GM12878 (cell line): ENCODE measurements around the gene M1AP. TPM values are rescaled to one million over a fixed set of nuclear protein-coding genes. Genes with fewer than 3 reads are reported as not detected.
A peak's percentile ranks its signal among the peaks of the same experiment; 100 is the strongest.

Experiments used
- ATAC-seq: fragments of 200-7000 bp; cut with Tn5 transposase; 3 replicates; pipeline ENCODE4 v1.9.1; 2020; ENCODE audit warnings: mild to moderate bottlenecking, moderate library complexity
- BruUV-seq: library from RNA; stranded (reverse); fragments of 400-500 nt; replicated peaks from 2 replicates; lab custom pipeline; 2021; lab: Mats Ljungman, UMichigan
- CTCF ChIA-PET: fragments of 300-600 bp; sonication (Branson Sonifier 250); formaldehyde crosslinking; extraction: SDS; loops from one replicate; lab custom pipeline; 2021; ENCODE audit warnings: inconsistent platforms; lab: Yijun Ruan, JAX
- POLR2A ChIA-PET: fragments of 350-600 bp; formaldehyde crosslinking; extraction: SDS; loops from one replicate; lab custom pipeline; 2021; ENCODE audit warnings: inconsistent platforms; lab: Charles Lee
- RAD21 ChIA-PET: fragments of 300-600 bp; sonication (Branson Sonifier 250); formaldehyde crosslinking; loops from one replicate; lab custom pipeline; 2023; ENCODE audit warnings: antibody characterized with exemption; ENCODE audit not compliant: unreplicated experiment; lab: Charles Lee
- SMC1A ChIA-PET: fragments of 300-600 bp; sonication (Branson Sonifier 250); formaldehyde crosslinking; loops from one replicate; lab custom pipeline; 2023; ENCODE audit not compliant: unreplicated experiment, uncharacterized antibody; lab: Charles Lee
- DNase-seq: peaks from one replicate; pipeline ENCODE4 v3.0.0-alpha.2; 2011; ENCODE audit warnings: low read depth, low spot score
- FAIRE-seq: peaks from 3 replicates; lab custom pipeline; 2011; peaks lifted over from hg19 to GRCh38; lab: Jason Lieb, UNC
- H2AFZ ChIP-seq: 2 replicates; pipeline ENCODE4 v1.6.0; 2011; ENCODE audit warnings: low read depth, low read length, control low read depth; ENCODE audit not compliant: control insufficient read depth
- H3K27ac ChIP-seq: 2 replicates; pipeline ENCODE4 v1.5.1; 2011; ENCODE audit warnings: control low read depth; ENCODE audit not compliant: control insufficient read depth, insufficient read depth
- H3K27me3 ChIP-seq, 2 experiments: replicated peaks in 1 of 2; 2 replicates each; pipeline versions ENCODE4 v1.6.0 to v1.6.1; 2011; ENCODE audit warnings: low read length in 1 of 2; ENCODE audit not compliant: control insufficient read depth in 2 of 2, insufficient read depth in 2 of 2
- H3K36me3 ChIP-seq, 2 experiments: 2 replicates each; pipeline ENCODE4 v1.5.1; 2011; ENCODE audit warnings: low read length in 1 of 2; ENCODE audit not compliant: control insufficient read depth in 2 of 2, insufficient read depth in 2 of 2
- H3K4me1 ChIP-seq: 2 replicates; pipeline ENCODE4 v1.6.1; 2011; ENCODE audit warnings: mild to moderate bottlenecking, low read length, moderate library complexity, mixed read lengths; ENCODE audit not compliant: control insufficient read depth, insufficient read depth
- H3K4me2 ChIP-seq: 2 replicates; pipeline ENCODE4 v1.6.0; 2011; ENCODE audit warnings: control low read depth; ENCODE audit not compliant: control insufficient read depth, insufficient read depth
- H3K4me3 ChIP-seq: fragments of 200-600 bp; sonication (generic); 2 replicates; pipeline ENCODE4 v1.5.1; 2016
- H3K79me2 ChIP-seq: 2 replicates; pipeline ENCODE4 v1.6.0; 2011; ENCODE audit warnings: low read length; ENCODE audit not compliant: control insufficient read depth, insufficient read depth
- H3K9ac ChIP-seq: 2 replicates; pipeline ENCODE4 v1.8.0; 2011; ENCODE audit warnings: low read length, control low read depth, mixed read lengths; ENCODE audit not compliant: control insufficient read depth, insufficient read depth
- H3K9me3 ChIP-seq: replicated peaks from 3 replicates; pipeline ENCODE4 v1.5.1; 2011; ENCODE audit warnings: mild to moderate bottlenecking, low read length; ENCODE audit not compliant: control insufficient read depth, insufficient read depth
- H4K20me1 ChIP-seq: 2 replicates; pipeline ENCODE4 v1.6.0; 2011; ENCODE audit not compliant: control insufficient read depth, insufficient read depth
- BCLAF1 ChIP-seq: fragments of 450-650 bp; IDR thresholded peaks from 2 replicates; pipeline ENCODE4 v1.6.1; 2017; ENCODE audit warnings: antibody characterized with exemption, mild to moderate bottlenecking, moderate library complexity
- CHD4 ChIP-seq: fragments of 200-600 bp; sonication (generic); IDR thresholded peaks from 2 replicates; pipeline ENCODE4 v1.6.1; 2016; ENCODE audit warnings: mild to moderate bottlenecking
- GATAD2B ChIP-seq: fragments of 450-650 bp; conservative IDR thresholded peaks from 2 replicates; pipeline ENCODE4 v1.6.1; 2017; ENCODE audit warnings: low read depth, mild to moderate bottlenecking, moderate library complexity
- IKZF1 ChIP-seq: fragments of 450-650 bp; conservative IDR thresholded peaks from 2 replicates; pipeline ENCODE4 v1.6.1; 2017; ENCODE audit warnings: antibody characterized with exemption, mild to moderate bottlenecking
- IRF3 ChIP-seq: fragments of 450-650 bp; IDR thresholded peaks from 2 replicates; pipeline ENCODE4 v1.6.1; 2014; ENCODE audit warnings: mild to moderate bottlenecking
- IRF4 ChIP-seq: IDR thresholded peaks from 2 replicates; pipeline ENCODE4 v1.6.1; 2011; ENCODE audit warnings: low read depth, low read length
- LARP7 ChIP-seq: fragments of 450-650 bp; IDR thresholded peaks from 2 replicates; pipeline ENCODE4 v1.6.1; 2017; ENCODE audit warnings: mild to moderate bottlenecking
- NKRF ChIP-seq: fragments of 450-650 bp; conservative IDR thresholded peaks from 2 replicates; pipeline ENCODE4 v1.6.1; 2017; ENCODE audit warnings: mild to moderate bottlenecking, moderate library complexity
- NRF1 ChIP-seq: conservative IDR thresholded peaks from 2 replicates; pipeline ENCODE4 v1.6.1; 2011; ENCODE audit warnings: mild to moderate bottlenecking, low read depth, low read length, improper control_type of control experiment
- RBBP5 ChIP-seq: fragments of 200-600 bp; sonication (generic); conservative IDR thresholded peaks from 2 replicates; pipeline ENCODE4 v1.6.1; 2016
- SP1 ChIP-seq: IDR thresholded peaks from one replicate; pipeline ENCODE4 v1.6.1; 2011; ENCODE audit warnings: low read depth, low read length
- ZNF592 ChIP-seq: fragments of 450-650 bp; IDR thresholded peaks from 2 replicates; pipeline ENCODE4 v1.6.1; 2017; ENCODE audit warnings: mild to moderate bottlenecking, moderate library complexity
- WGBS: methylation state at CpG from one replicate; pipeline ENCODE4 v1.1.6; 2016; ENCODE audit warnings: low lambda C conversion rate; ENCODE audit not compliant: insufficient replicate concordance, insufficient coverage; ENCODE audit errors: missing lambda C conversion rate; 5-methylcytosine and 5-hydroxymethylcytosine counted together
- in situ Hi-C: fragments of 300-500 bp; cut with MboI; formaldehyde crosslinking; loops from 9 replicates; pipeline ENCODE4 v1.14.3; 2018; ENCODE audit warnings: mixed read lengths
- intact Hi-C: fragments of 100-400 bp; cut with micrococcal nuclease; formaldehyde crosslinking; loops from one replicate; pipeline ENCODE4 v1.14.2; 2022; ENCODE audit not compliant: unreplicated experiment
- polyA plus RNA-seq, 11 experiments: library from polyadenylated mRNA; depleted of rRNA in 4 of 11; unstranded in 6 of 11; stranded (reverse) in 5 of 11; fragments of >200 nt; fragmentation: Nextera tagmentation in 4 of 11; fragmentation: Illumina TruSeq in 1 of 11; extraction: Ambion mirVana in 4 of 11; extraction: Trizol in 1 of 11; gene quantifications; 1 replicate in 1 of 11; 2 replicates in 10 of 11; pipeline versions ENCODE4 v1.2.1 to v1.2.3, GENCODE V29; 2011 to 2016; ENCODE audit warnings: inconsistent platforms in 2 of 11, missing spikeins in 2 of 11, low read depth in 1 of 11
- total RNA-seq, 4 experiments: library from RNA; depleted of rRNA in 3 of 4; stranded (reverse); fragments of >200 nt in 3 of 4; fragmentation: Illumina TruSeq in 1 of 4; extraction: Trizol in 1 of 4; gene quantifications; 2 replicates each; pipeline versions ENCODE4 v1.2.1 to v1.2.3, GENCODE V29; 2013 to 2021

The M1AP gene
- total and polyA plus RNA-seq, 10 of the 15 experiments (the other 5 are each of a cell fraction or from before 2014, with no cell fraction given), result 0.04 to 0.32 (median 0.16) TPM; not detected in 4

GRCh38 chr2:74653985-74654882 is 6.1 kb upstream of the M1AP start, which contains the start of gene SEMA4F:
Gene SEMA4F (plus strand): TSS chr2:74654247. CDS start chr2:74654377, 130 bp downstream.
- ChIA-PET RAD21 (interaction anchor here (1.0 kb wide), 1 partner anchor 65 kb away, joined by 3 read pairs; no protein-coding TSS in a partner anchor), CTCF (interaction anchor here (0.7 to 1.6 kb wide), 4 partner anchors 10 to 183 kb away, joined by 4 to 7 read pairs (median 4); no protein-coding TSS in a partner anchor), SMC1A (interaction anchor here (0.8 to 1.0 kb wide), 5 partner anchors 14 to 37 kb away, joined by 3 read pairs; no protein-coding TSS in a partner anchor), POLR2A (interaction anchor here (0.9 to 1.1 kb wide), 2 partner anchors 21 to 103 kb away, joined by 3 read pairs; no protein-coding TSS in a partner anchor)
- WGBS, result 5% methylated on average over 72 of the region's 79 CpGs
- no peaks in the 10 kb centered on the region for H3K27me3 ChIP-seq
- no peaks in the 10 kb centered on the region for H3K79me2 ChIP-seq
- DNase-seq (peak; percentile 90), FAIRE-seq (peak; percentile 91), ATAC-seq (peak; percentile 99)
- H2AFZ ChIP-seq, result peak within 1 kb of the TSS; percentile 93
- intact Hi-C loops, result no loop called here
- no TSS peak for BruUV-seq
- peak within 1 kb of the TSS; percentile 78 for H3K4me3 ChIP-seq
- in situ Hi-C loops, result no loop called here
- H4K20me1 ChIP-seq, result no peaks in the 10 kb centered on the region
- H3K9me3 ChIP-seq, result no peaks in the 10 kb centered on the region
- peak within 1 kb of the TSS; percentile 15; the same call in 1 of the 2 replicates for H3K27ac ChIP-seq
- H3K9ac ChIP-seq, result peak within 1 kb of the TSS; percentile 62
- H3K4me2 ChIP-seq, result peak within 1 kb of the TSS; percentile 98
- H3K36me3 ChIP-seq, result no peaks in the 10 kb centered on the region
- H3K4me1 ChIP-seq, result peaks cover 8% of the 10 kb centered on the region
- TF ChIP-seq NKRF, result 0 out of 2 replicates have a peak, but pooled peaks have one; percentile 28
- TF ChIP-seq ZNF592, result no peak
- no peak for TF ChIP-seq RBBP5
- TF ChIP-seq IRF3, result peak; percentile 65
- no peak for TF ChIP-seq CHD4
- TF ChIP-seq IKZF1, result peak; percentile 37; the same call in 1 of the 2 replicates
- peak; percentile 89 for TF ChIP-seq SP1
- no peak for TF ChIP-seq BCLAF1
- peak; percentile 80 for TF ChIP-seq LARP7
- TF ChIP-seq GATAD2B, result peak; percentile 72
- TF ChIP-seq IRF4, result no peak
- TF ChIP-seq NRF1, result 0 out of 2 replicates have a peak, but pooled peaks have one; percentile 20
